Putamen (tissue), 1 donor: ENCODE measurements around the gene PRR14.

Experiments used
- DNase-seq: peaks from one replicate; pipeline ENCODE4 v3.0.0-alpha.2; 2016; ENCODE audit warnings: low spot score

PRR14 gene

GRCh38 chr16:30650369-30651123, at the start of gene PRR14:
Gene PRR14 (plus strand): TSS chr16:30650960. CDS start chr16:30651646, 686 bp downstream.
- peak; percentile 100 for DNase-seq

DNA sequence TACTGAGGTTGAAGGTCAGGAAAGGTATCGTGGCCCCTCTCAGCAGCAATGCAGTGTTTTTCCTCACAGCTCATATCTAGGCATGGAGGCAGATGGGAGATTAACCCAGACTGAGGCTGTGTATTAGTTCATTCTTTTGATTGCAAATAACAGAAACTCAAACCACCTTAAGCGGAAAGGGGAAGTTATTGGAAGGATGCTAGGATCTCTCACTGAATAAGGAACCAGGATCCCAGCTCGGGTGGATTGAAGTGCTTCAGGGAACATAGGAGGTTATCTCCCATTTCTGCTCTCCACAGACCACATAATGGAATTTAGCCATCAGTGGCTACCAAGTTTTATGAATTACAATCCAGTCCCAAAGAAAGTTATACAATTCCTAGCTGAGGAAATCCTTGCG, 48.8 kb upstream of the PRR14 start:
- DNase-seq = no peak

- no peak for DNase-seq
These were observed 48.0 kb upstream of the PRR14 start for GRCh38 chr16:30602616-30603277.

- no peak for DNase-seq
These were observed 46.8 kb upstream of the PRR14 start for GRCh38 chr16:30603945-30604315.

GRCh38 chr16:30604316-30604947, 46.3 kb upstream of the PRR14 start:
- no peak for DNase-seq

DNA sequence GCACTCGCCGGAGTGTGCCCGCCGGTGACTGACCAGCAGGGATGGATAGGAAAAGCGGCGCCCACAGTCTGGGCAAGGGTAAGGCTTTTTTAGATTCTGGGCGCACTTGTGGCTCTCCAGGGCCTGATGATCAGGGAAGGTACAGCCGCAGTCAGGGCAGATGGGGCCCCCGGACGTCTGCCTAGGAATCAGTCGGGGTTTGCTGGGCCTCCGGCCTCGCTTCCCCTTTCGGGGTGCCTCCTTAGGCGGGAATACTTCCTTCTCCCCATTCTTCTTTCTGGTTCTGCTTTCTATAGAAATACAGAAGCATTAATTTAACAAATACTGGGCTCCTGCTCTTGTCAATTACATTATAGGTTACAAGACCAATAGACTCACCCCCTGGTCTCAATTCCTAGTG, 45.6 kb upstream of the PRR14 start:
- DNase-seq = no peak

GRCh38 chr16:30606004-30606403, 44.8 kb upstream of the PRR14 start:
- no peak for DNase-seq

DNA sequence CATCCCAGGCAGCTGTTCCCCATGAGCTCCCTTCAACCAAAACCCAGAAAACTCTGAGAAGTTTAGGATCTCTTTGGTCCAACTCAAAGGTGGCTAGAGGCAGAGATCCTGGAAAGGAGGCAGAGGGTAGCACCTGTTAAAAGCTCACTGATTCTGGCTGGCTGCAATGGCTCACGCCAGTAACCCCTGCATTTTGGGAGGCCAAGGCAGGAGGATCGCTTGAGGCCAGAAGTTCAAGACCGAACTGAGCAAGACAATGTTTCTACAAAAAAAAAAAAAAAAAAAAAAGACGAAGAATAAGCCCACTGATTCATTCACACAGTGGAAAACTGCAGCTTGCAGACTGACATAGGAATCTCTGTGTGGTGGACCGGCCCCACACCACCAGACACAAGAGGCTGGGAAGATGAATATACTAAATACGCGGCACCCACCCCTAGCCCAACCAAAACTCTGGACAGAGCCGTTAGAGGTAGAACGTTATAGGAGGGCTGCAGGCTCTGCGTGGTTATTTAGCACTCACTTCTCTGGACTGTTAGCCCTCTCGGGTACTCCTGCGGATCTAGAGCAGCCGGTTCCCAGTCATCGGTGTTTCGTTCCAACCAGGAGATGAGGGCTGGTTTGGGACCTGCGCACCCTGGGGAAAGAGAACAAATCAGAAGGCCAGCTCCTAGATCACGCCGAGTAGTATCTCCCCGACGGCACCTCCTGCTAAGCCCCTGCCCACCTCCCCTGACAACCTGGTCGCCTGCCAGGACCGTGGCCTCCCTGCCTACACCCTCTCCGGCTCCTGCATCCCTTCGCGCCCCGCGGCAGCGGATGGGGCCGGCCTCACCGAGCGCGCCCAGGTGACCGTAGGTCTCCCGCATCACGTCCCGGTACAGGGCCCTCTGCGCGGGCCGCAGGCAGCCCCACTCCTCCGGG, 41.5 kb upstream of the PRR14 start:
- DNase-seq = no peak

DNA sequence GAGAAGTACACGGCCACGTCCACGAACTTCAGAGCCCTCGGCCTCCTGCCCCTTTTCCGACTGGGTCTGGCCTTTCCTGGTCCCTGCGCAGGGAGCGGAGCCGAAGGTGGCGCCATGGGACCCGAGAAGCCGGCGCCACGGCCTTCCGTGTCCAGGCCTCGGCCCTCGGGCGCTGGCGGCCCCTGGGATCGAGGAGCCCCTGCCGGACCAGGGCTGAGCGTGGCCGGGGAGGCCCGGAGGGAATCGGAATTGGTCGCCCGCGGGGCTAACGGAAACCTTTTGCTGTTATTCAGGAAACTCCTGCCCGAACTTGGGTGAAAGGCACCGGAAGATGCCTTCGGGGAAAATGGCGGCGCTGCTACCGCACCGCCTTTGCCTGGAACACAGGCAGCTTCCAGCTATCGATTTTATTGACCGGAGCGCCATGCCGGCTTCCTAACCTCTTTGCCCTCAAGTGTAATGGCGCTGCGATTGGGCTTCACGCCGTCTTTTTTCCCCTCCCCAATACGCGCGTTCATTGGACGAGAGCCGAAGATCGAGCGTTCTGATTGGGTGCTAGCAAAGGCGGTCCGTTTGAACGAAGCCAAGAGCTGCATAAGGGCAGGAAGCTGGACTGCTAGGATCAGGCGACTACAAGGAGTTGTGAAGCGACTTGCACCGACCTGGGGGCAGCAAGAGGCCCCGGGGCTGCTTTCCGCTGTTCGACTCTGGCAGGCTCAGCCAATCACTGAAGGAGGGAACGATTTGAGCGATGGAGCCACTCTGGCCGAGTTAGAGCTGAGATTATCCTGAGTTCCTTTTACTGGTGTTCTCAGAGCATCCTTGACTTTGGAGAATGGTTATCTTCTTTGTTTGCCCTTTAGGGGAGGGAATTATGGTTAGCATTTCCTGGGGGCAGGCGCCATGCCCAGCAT, 40.6 kb upstream of the PRR14 start, which contains the start of gene ZNF689:
Gene ZNF689 (minus strand): TSS at position 464 of the 914 bp plus-strand sequence. CDS start 348 bp downstream, at position 116.
- DNase-seq = peak; percentile 98

GRCh38 chr16:30615358-30616091, 35.2 kb upstream of the PRR14 start:
- DNase-seq = no peak

- no peak for DNase-seq
These were observed 31.6 kb upstream of the PRR14 start for GRCh38 chr16:30619202-30619601.

DNA sequence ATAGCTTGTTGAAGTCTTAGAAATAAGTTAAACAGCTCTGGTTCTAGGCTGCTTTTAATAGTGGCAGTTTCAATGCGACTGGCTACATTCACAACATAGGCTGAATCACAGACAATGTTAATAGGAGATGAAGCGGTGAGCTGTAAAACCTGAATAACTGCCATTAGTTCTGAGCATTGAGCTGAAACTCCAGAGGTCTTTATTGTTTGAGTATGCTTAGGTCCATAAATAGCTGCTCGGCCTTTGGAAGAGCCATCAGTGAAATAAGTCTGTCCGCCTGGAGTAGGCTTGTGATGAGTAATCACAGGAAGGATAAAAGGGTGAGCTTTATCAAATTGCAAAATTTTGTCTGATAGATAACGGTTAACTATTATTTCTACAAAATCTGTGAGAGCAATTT, 31.1 kb upstream of the PRR14 start:
- no peak for DNase-seq

GRCh38 chr16:30620169-30620568, 30.6 kb upstream of the PRR14 start:
- DNase-seq = no peak

DNA sequence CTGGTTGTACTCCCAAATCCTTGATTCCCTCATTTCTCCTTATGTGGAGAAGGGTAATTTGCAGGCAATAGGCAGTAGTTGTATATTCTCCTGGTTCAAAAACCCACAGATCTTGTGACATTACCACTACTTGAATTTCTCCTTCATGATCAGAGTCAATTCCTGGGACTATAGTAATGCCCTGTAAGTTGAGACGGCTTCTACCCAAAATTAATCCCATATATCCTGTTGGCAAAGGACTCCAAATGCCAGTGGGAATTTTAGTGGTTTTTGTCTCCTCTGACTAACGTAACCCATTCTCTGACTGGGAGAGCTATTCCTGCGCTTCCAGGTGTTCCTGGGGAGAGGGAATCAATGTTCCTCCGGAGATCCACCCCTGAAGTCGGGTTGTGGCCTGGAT, 29.0 kb upstream of the PRR14 start:
- no peak for DNase-seq

DNA sequence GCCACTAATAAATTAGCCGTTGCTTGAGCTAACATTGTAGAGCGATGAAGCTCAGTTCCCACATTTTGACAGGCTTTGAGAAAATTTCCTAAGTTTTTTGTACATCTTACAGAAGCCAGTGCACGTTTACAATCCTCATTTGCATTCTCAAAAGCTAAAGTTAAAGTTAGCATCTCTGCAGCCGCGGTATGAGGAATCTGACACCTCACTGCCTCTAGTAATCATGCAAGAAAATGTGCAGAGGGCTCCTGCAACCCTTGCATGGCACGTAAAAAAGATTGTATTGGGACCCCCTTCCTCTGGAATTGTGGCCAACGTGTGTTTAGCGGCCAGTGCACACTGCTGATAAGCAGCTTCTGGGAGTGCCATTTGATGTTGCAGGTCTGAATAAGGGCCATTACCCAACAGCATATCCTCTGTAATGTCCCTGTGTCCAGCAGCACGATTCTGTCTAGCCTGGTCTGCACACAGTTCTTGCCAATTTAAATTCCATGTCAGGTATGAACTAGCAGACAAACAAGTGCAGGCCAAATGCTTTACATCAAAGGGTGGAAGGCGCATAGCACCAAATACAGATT, 28.2 kb upstream of the PRR14 start:
- no peak for DNase-seq

DNA sequence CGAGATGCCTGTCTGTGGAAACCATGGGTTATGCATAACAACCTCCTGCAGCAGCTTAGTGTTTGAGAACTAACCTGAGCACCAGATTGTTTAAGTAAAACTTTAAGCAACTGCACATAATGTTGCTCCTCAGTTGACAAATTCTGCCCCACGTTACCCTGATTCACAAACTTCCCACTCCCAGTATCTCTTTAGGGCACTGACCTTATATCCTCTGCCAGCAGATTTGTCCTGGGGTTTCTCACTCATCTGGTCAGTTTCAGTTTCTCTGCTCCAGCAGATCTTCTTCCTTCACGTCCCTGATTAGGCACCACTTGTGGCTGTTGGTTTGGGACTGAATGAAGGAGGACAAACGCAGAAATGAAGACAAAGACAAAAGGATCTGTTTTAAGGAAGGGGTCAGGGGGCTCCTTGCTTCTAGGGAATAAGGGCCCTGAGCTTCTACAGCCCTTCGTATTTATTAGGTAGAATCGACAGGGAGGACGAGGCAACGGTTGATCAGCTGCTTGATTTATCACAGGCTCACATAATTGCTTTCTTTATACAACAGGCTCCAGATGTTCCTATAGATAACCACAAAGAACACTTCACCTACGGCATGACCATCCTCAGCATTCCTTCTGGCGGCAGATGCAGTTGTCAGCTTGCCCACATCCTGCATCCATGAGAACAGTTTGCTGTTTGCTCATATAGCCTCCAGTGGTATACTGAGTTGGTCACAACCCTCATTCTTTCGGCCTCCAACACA, 27.1 kb upstream of the PRR14 start:
- DNase-seq = no peak

- DNase-seq = no peak
These were observed 24.5 kb upstream of the PRR14 start for GRCh38 chr16:30626236-30626635.

GRCh38 chr16:30628628-30629540, 21.9 kb upstream of the PRR14 start:
- peak; percentile 83 for DNase-seq
